NB4 (cell line): ENCODE data around the gene GEMIN4.
A peak's percentile ranks its signal among the peaks of the same experiment; 100 is the strongest.

Experiments
- DNase-seq: peaks from one replicate; pipeline ENCODE4 v3.0.0; 2010; ENCODE audit warnings: low read depth
- H3K4me3 ChIP-seq: one replicate; pipeline ENCODE4 v1.5.1; 2011; ENCODE audit warnings: mild to moderate bottlenecking, low read depth, low read length, moderate library complexity
- MYC ChIP-seq: IDR thresholded peaks from 2 replicates; pipeline ENCODE4 v1.6.1; 2011; ENCODE audit warnings: low read depth, low read length
- POLR2A ChIP-seq: IDR thresholded peaks from 2 replicates; pipeline ENCODE4 v1.6.1; 2011; ENCODE audit warnings: mild to moderate bottlenecking; ENCODE audit not compliant: insufficient read length; ENCODE audit errors: extremely low read depth
- TF ChIP-seq, protein P1 (sequence below): IDR thresholded peaks from 2 replicates; pipeline ENCODE4 v1.6.1; 2011; ENCODE audit warnings: low read depth, low read length
- TF ChIP-seq, protein P2 (sequence below): IDR thresholded peaks from one replicate; pipeline ENCODE4 v1.5.1; 2012; ENCODE audit warnings: low read depth, low read length

Gene GEMIN4

GRCh38 chr17:743139-743538, 8.9 kb downstream of the GEMIN4 start:
- TF ChIP-seq, protein P1, sequence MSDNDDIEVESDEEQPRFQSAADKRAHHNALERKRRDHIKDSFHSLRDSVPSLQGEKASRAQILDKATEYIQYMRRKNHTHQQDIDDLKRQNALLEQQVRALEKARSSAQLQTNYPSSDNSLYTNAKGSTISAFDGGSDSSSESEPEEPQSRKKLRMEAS = no peak
- TF ChIP-seq POLR2A (no peak), MYC (no peak)
- TF ChIP-seq, protein P2, sequence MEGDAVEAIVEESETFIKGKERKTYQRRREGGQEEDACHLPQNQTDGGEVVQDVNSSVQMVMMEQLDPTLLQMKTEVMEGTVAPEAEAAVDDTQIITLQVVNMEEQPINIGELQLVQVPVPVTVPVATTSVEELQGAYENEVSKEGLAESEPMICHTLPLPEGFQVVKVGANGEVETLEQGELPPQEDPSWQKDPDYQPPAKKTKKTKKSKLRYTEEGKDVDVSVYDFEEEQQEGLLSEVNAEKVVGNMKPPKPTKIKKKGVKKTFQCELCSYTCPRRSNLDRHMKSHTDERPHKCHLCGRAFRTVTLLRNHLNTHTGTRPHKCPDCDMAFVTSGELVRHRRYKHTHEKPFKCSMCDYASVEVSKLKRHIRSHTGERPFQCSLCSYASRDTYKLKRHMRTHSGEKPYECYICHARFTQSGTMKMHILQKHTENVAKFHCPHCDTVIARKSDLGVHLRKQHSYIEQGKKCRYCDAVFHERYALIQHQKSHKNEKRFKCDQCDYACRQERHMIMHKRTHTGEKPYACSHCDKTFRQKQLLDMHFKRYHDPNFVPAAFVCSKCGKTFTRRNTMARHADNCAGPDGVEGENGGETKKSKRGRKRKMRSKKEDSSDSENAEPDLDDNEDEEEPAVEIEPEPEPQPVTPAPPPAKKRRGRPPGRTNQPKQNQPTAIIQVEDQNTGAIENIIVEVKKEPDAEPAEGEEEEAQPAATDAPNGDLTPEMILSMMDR = no peak
- no peak for DNase-seq
- H3K4me3 ChIP-seq = no peak overlapping the region

- TF ChIP-seq, protein P2 = no peak
- TF ChIP-seq POLR2A (no peak), MYC (no peak)
- TF ChIP-seq, protein P1 = no peak
- peak; percentile 14 for DNase-seq
- H3K4me3 ChIP-seq = no peak overlapping the region
These were observed 9.8 kb downstream of the GEMIN4 start for GRCh38 chr17:742147-742793.

DNA sequence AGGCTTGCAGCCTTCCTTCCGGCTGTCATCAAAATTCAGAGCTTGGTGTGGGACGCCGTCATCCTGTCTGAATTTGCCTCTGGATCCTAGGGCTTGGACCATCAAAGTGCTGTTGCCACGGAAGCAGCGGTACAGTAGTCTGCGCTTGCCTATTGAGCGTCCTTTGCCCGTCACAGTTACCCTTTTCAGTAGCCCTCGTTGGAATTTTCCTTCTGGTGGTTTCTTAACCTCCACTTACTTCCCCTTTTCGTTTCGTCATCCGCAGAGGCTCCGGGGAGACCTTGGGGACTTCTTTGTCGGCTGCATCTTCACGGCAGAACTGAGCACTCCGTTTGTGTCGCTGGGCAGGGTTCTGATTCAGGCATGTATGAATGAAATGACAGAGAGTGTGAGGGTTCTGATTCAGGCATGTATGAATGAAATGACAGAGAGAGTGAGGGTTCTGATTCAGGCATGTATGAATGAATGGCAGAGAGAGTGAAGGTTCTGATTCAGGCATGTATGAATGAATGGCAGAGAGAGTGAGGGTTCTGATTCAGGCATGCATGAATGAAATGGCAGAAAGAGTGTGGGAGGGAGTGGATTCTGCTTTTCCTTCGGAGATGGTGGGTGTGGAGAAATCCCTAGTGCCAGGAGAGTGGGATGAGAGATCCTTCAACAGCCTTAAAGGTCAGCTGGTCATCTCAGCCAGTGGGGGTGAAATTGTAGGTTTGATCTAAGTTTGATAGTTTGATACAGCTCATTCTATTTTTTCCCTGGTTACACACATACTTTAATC, 11.6 kb downstream of the GEMIN4 start:
- TF ChIP-seq, protein P2 = no peak
- peak; percentile 86 for DNase-seq
- H3K4me3 ChIP-seq = no peak overlapping the region

DNA sequence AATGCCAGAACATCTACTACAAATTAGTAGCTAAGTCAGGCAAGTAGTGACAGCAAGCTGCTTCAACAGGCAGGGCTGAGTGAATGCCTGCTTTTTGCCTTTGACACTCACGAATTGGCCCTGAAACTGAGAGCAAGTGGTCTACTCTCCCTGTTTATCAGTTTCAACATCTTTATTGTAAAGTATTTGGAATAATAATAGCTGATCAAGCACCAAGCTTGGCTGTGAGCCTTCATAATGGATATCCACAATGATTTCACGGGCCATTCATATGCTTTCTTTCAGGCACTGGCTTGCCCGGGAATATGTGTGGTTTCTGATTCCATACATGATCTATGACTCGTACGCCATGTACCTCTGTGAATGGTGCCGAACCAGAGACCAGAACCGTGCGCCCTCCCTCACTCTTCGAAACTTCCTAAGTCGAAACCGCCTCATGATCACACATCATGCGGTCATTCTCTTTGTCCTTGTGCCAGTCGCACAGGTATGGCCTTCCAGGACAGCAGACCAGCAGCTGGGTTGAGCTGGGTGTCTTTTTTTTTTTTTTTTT, 14.4 kb downstream of the GEMIN4 start:
- no peak overlapping the region for H3K4me3 ChIP-seq
- no peak for DNase-seq
- TF ChIP-seq, protein P2 = no peak
- TF ChIP-seq POLR2A = no peak
- TF ChIP-seq, protein P1 = no peak
- TF ChIP-seq MYC = no peak

GRCh38 chr17:733743-734142, 18.3 kb downstream of the GEMIN4 start:
- DNase-seq = no peak
- no peak overlapping the region for H3K4me3 ChIP-seq
- TF ChIP-seq, protein P1 = no peak

GRCh38 chr17:732902-733720, 19.0 kb downstream of the GEMIN4 start:
- TF ChIP-seq POLR2A = no peak
- TF ChIP-seq, protein P2 = no peak
- TF ChIP-seq, protein P1 = no peak
- TF ChIP-seq MYC = no peak
- H3K4me3 ChIP-seq = peak overlapping the region; percentile 38
- peak; percentile 35 for DNase-seq
